HG03097 (cell line): ENCODE measurements around the gene EVI5.
"Not testable (repeated sequence)": the region's sequence is repeated elsewhere in the genome, so short reads cannot be mapped to it uniquely, and the experiment has no call there.

ENCODE experiments used
- ATAC-seq: cut with Tn5 transposase; IDR thresholded peaks from one replicate; pipeline ENCODE4 v1.9.1; 2021; ENCODE audit not compliant: unreplicated experiment, low FRiP score

The EVI5 gene

DNA sequence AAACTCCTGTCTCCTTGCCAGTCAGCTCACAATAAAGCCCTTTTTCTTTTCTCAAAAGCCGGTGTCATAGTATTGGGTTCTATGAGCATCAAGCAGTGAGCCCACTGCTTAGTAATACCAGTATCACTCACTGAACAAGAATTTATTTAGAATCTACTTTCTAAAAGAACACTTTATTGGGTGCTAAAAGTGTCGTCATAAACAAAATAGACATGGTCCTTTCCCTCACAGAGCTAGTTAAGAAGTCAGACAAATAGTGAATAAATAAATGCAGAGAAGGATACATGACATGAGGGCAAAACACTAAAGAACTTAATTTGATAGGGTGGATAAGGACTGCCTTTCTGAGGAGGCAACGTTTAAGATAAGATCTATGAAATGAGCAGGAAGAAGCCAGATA is 32.2 kb downstream of the EVI5 start:
- ATAC-seq = no peak

DNA sequence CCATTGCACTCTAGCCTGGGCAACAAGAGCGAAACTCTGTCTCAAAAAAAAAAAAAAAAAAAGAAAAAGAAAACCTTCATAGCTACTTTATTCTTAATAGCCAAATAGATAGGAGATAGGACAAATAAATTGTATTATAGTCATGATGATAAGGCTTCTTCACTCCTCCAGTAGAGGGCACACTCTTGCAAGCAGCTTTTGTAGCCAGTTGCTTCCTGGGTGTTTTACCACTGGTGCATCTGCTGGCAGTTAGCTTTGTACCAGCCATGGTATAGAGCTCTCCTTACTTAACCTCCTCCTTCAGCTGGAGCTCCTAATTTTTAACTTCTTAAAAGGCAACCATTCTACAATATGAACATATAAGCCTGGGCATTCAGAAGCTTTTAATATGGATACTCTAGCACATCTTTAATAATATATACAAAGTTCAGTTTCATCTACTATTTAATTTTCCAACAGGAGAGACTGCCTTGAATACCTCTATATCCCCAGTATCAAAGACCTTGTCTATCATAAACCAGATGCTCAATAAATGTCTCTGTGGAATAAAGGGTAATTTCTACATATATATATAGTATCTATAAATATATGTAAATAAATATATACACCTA is 35.8 kb downstream of the EVI5 start:
- no peak for ATAC-seq

DNA sequence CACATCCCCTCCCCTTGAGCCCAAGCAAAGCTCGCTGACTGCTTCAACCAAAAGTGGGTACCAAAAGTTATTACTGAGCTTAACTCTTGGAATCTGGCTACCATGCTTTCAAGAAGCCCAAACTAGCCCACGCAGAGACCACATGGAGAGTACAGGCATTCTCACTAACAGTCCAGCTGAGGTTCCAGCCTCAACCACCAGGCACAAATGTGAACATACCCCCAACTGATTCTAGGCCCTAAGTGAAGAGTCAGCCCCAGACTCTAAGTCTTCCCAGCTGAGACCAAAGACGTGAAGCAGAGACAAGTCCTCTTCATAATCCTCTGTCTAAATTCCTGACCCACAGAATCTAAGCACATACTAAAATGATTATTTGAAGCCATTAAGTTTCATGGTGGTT is 36.8 kb downstream of the EVI5 start:
- ATAC-seq = no peak

DNA sequence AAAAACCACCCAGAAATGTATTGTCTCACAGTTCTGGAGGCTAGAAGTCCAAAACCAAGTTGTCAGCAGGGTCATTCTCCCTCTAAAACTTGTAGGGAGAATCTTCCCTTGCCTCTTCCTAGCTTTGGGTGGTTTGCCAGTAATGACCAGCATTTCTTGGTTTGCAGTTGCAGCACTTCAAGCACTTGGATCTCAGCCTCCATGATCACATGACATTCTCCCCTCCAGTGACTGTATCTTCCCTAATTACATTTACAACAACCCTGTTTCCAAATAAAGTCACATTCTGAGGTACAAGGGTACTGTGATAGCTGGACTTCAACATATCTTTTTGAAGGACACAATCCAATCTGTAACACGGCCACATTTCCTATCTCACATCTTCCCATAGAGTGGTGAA is 37.2 kb downstream of the EVI5 start:
- ATAC-seq = no peak

DNA sequence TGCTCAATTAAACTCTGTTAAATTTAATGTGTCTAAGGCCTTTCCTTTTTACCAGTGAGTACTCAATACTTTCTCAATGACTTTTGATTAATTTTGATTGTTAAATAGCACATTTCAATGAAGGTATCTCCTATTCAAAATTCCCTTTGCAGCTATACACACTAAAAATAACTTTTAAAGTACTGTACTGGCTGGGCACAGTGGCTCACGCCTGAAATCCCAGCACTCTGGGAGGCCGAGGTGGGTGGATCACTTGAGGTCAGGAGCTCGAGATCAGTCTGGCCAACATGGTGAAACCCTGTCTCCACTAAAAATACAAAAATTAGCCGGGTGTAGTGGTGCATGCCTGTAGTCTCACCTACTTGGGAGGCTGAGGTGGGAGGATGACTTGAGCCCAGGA is 38.7 kb downstream of the EVI5 start:
- ATAC-seq = not testable (repeated sequence)

DNA sequence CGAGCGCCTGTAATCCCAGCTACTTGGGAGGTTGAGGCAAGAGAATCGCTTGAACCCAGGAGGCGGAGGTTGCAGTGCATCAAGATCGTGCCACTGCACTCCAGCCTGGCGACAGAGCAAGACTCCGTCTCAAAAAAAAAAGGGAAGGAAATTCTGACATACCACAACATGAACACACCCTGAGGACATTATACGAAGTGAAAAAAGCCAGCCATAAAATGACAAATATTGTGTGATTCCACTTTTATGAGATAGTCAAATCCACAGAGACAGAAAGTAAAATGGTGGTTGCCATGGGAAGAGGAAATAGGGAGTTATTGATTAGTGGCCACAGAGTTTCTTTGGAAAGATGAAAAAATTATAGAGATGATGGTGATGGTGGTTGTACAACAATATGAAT is 41.7 kb downstream of the EVI5 start:
- no peak for ATAC-seq

DNA sequence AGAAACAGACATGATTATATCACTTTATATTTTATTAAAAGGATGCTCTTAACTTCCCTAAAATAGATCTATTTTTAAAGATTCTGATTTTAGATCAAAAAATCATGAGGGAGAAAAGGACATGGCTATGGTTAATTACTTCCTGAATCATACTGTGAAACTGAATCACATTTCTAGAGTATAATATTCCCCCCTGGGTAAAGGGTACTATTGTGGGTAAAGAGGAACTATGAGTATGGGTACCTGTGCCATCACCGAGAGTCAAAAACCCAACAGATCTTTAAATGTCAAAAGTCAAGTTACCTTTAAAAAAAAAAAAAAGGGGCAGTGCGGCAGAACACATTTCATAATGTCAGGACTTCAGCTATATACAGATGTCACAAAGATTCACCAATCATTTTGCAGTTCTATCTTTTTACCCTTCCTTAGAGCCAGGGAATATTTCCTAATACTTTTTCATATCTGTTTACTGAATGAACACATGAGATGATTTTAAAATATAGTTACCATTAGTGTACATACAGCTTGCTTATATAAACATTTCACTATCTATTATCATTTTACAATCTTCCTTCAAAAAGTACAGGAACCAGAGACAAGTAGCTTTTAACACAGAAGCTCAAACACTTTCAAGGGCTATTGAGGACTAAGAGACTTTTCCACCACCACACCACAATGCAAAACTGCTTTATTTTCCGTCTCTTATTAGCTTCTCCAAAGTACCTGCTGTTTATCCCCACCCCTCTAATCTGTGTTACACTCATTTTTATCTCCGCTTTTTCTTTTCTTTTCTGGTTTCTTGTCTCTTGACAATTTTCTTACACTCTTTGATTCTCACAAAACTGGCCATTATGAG is 45.0 kb downstream of the EVI5 start:
- no peak for ATAC-seq

DNA sequence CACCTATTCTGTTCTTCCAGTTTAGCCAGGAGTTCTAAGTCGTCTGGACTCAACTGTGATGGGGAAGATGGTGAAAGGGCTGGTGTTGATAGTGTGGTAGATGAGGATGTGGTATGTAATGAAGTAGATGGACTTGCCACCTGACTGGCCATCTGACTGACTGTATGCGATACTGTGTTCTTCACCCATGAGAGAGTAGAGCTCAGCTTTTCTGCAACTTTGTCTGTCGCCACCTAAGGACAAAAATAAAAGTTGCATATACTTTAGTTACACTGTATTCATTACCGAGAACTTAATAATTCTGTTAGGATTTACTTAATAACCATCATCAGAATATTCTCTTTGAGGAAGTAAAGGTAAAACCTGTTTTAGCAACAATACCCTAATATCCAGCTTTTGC is 48.5 kb downstream of the EVI5 start:
- no peak for ATAC-seq

DNA sequence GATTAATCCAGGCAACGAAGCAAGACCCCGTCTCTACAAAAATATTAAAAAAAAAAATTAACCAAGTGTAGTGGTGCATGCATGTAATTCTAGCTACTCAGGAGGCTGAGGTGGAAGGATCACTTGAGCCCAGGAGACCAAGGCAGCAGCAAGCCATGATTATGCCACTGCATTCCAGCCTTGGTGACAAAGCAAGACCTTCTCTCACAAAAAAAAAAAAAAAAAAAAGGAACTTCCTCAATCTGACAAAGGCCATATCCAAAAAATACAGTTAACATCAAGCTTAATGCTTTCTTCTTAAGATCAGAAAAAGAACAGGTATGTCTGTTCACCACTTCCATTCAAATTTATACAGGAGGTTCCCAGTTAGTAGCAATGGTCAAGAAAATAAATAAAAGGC is 54.4 kb downstream of the EVI5 start:
- ATAC-seq = no peak

DNA sequence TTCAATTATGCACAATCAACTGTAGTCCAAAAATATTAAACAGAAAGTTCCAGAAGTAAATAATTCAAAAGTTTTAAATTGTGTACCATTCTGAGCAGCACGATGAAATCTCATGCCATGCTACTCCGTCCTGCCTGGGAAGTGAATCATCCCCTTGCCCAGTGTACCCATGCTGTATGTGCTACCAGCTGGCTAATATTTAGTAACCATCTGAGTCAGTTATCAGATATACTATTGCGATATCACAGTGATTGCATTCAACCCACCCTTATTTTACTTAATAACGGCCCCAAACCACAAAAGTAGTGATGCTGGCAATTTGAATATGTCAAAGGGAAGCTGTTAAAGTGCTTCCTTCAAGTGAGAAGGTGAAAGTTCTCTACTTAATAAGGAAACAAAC is 56.2 kb downstream of the EVI5 start:
- ATAC-seq = no peak

DNA sequence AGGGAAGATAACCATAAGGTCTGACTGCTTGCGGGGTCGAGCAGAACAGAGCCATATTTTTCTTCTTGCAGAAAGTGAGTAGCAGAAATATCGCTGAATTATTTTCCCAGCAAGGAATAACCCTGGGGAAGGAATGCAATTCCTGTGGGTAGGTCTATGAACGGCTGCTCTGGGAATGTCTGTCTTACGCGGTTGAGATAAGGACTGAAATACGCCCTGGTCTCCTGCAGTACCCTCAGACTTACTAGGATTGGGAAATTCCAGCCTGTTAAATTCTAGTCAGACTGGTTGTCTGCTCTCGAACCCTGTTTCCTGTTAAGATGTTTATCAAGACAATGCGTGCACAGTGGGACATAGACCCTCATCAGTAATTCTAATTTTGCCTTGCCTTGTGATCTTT is 61.2 kb downstream of the EVI5 start:
- ATAC-seq = not testable (repeated sequence)

DNA sequence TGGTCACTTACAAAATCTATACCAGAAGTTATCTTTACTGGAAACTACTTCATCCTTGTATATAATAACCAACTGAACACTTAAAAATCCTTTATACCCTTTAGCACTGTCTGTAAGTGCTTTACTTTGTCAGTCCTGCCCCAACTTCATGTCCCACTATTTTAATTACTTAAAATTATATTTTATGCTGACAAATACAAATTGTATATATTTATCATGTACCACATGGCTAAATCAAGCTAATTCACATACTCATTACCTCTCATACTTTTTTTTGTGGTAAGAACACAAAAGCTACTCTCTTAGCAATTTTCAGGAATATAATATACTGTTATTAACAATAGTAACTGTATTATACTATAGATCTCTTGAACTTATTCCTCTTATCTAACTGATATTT is 63.0 kb downstream of the EVI5 start:
- no peak for ATAC-seq

DNA sequence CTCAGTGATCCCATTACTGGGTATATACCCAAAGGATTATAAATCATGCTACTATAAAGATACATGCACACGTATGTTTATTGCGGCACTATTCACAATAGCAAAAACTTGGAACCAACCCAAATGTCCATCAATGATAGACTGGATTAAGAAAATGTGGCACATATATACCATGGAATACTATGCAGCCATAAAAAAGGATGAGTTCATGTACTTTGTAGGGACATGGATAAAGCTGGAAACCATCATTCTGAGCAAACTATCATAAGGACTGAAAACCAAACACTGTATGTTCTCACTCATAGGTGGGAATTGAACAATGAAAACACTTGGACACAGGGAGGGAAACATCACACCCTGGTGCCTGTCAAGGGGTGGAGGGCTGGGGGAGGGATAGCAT is 63.8 kb downstream of the EVI5 start:
- not testable (repeated sequence) for ATAC-seq

DNA sequence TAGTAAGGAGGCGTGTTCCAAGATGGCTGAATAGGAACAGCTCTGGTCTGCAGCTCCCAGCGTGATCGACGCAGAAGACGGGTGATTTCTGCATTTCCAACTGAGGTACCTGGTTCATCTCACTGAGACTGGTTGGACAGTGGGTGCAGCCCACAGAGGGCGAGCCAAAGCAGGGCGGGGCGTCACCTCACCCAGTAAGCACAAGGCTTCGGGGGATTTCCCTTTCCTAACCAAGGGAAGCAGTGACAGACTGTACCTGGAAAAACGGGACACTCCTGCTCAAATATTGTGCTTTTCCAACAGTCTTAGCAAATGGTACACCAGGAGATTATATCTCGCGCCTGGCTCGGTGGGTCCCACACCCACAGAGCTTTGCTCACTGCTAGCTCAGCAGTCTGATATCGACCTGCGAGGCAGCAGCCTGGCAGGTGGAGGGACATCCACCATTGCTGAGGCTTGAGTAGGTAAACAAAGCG is 69.4 kb downstream of the EVI5 start:
- not testable (repeated sequence) for ATAC-seq

DNA sequence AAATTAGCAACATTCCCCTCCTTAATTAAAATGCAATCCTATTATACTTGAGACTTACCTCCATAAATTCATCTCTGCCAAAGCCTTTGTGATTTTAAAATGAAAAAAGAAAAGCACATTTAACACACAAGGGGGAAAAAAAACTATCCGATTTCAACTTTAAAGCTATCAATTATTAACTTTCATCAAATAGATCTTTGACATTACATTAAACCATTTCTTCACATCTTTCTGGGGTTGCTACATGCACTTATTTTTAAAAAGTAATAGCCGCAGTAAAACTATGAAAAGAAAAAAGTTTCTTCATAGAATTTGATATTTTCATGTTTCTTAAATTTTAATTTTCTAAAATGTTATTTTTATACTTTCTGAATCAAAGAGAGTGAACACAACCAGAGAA is 71.0 kb downstream of the EVI5 start:
- no peak for ATAC-seq

DNA sequence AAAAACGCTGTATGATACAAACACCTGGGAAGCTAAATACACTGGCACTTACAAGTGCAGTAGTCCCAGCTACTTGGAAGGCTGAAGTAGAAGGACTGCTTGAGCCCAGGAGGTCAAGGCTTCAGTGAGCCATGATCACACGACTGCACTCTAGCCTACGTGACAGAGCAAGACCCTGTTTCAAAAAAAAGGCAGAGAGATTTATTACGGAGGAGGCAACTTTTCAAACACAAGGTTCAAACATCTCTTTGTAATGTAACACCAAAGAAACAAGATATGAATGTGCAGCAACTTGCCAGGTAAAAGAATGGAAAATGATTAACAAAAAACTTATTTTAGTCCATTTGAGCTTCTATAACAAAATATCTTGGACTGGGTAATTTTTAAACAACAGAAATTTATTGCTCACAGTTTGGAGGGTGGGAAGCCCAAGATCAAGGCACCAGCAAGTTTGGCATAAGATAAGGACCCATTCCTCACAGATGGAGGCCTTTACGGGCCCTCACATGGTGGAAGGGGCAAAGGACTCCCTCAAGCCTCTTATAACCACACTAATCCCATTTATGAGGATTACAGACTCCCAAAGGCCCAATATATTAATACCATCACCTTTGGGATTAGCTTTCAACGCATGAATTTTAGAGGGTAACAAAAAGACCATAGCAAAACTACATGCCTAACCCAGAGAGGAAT is 73.3 kb downstream of the EVI5 start:
- no peak for ATAC-seq

DNA sequence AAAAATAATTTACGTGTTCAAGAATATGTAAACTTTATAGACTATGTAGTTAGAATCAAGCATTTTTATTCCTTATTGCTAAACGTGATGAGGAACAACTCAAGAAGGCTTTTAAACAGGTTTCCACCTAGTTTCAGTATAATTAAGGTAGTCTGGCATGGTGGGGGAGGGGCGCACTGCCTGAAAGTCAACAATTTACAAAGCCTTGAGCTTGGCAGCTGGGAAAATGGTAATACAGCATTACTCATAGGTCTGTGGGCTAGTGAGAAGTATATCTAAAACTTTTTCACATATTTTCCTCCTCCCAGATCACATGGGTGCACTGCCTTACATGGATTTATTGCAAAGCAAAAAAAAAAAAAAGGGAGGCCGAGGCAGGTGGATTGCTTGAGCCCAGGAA is 75.2 kb downstream of the EVI5 start:
- no peak for ATAC-seq

DNA sequence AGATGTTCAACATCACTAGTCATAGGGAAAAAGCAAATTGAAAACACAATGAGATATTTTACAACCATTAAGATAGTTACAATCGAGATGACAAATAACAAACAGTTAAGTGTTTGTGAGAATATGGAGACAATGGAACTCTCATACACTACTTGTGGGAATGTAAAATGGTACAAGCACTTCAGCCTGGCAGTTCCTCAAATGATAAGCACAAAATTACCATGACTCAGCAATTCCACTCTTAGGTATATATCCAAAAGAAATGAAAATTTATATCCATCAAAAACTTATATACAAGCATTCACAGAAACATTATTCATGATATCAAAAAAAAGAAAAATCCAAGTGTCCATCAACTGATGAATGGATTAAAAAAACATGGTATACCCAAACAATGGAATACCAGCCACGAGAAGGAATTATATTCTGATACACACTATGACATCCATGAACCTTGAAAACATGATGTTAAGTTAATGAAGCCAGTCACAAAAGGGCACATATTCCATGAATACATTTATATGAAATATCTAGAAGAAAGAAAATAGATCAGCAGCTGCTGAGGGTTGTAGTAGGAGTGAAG is 76.4 kb downstream of the EVI5 start:
- no peak for ATAC-seq

DNA sequence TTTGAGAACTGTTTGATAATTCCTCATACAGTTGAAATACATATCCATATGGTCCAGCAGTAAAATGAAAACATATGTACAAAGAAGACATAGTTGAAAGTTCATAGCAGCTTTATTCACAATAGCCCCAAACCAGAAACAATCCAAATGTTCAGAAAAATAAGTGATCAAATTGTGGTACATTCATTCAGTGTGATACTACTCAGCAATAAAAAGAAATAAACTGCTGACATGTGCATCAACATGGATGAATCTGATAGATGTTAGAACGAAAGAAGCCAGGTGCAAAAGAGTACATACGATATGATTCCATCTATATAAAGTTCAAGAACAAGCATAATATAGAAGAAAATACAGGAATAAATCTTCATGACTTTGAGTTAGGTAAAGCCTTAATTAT is 77.2 kb downstream of the EVI5 start:
- ATAC-seq = no peak

DNA sequence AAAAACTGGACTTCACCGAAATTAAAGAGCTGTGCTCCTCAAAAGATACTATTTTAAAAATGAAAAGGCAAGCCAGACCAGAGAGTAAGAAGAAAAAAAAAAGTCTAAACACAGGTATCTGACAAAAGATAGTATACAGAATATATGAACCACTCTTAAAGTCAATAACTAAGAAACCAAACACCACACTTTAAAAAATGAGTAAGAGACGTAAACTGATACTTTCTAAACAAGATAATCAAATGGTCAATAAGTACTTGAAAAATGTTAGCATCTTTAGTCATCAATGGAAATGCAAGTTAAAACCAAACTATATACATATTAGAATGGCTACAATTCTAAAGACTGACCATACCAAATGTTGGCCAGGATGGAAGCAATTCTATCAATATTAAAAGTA is 77.6 kb downstream of the EVI5 start:
- no peak for ATAC-seq

DNA sequence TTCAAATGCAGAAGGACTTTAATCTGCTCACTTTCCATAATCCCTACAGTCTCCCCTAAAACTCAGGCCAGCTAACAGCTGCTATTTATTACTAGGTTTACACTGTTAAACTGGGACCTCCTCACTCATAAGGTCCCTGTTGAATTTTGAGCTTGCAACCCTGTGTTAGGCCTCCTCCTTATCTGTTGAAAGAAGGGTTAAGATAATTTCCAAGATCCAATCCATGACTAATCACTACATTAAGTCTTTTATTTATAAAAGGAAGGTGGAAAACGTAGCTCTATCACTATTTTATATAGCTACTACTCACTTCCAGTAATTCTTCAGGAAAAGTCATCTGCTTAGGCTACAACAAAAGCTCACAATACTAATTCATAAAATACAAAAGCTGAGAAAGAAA is 79.5 kb downstream of the EVI5 start:
- ATAC-seq = no peak
